T-helper 2 cell treated with Interferon-gamma antibody and Interleukin-4, amounts not matched to agents 100 ng/mL and 5 ng/mL, for 36 hours (primary cell): ENCODE data around the gene ZNF273. TPM values are rescaled to one million over a fixed set of nuclear protein-coding genes. Genes with fewer than 3 reads are reported as not detected.
"Not testable (repeated sequence)": the region's sequence is repeated elsewhere in the genome, so short reads cannot be mapped to it uniquely, and the experiment has no call there.

Source experiments
- intact Hi-C: fragments of 100-400 bp; cut with micrococcal nuclease; formaldehyde crosslinking; loops from one replicate; pipeline ENCODE4 v1.15.1; 2023
- total RNA-seq: library from RNA; stranded (reverse); gene quantifications from 2 replicates; pipeline ENCODE4 v1.2.3, GENCODE V29; 2022

The ZNF273 gene
- 8.6 and 9.0 TPM in 2 replicates for total RNA-seq

GRCh38 chr7:64902806-64903721, at the start of gene ZNF273:
TSS of gene ZNF273 (plus strand) at chr7:64903273. CDS start at chr7:64903318, 45 bp downstream.
- intact Hi-C loops: loop anchor here (1.0 to 5.0 kb wide), 8 partner anchors 104 to 976 kb away; partner anchors contain the start of genes ERV3-1, ZNF138, ZNF680 and ZNF92

DNA sequence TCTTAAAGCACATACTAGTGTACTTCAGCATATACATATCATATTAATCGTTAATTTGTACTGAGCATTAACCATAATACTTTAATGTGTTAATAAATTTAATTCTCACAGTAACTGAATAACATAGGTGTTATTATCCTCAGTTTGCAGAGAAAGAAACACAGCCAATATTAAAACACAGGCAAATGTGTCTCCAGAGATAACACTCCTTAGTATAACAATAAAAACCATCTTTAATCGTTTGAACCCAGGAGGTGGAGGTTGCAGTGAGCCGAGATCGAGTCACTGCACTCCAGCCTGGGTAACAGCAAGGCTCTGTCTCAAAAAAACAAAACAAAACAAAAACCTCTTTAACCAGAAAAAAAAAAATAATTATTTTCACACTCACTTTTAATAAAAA, 49.4 kb upstream of the ZNF273 start:
- intact Hi-C loops: no loop called here

DNA sequence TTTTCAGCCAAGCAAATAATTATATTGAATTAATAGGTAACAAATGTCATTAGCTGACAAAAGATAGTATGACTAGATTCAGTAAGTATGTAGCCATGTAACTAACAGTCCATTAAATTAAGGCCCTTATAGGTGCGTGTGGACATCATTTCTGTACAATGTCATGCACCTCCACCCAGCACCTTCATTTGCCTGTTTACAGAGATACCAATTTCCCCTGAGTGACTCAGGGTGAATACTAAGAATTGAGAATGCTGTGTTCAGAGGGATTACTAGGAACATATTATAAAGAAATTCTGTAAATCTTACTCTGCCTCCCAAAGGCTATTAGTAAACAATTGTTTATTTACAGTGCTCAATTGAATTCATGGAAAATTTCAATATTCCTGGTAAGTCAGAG, 48.1 kb upstream of the ZNF273 start:
- intact Hi-C loops: no loop called here

GRCh38 chr7:64863021-64863420, 40.1 kb upstream of the ZNF273 start:
- intact Hi-C loops: no loop called here

DNA sequence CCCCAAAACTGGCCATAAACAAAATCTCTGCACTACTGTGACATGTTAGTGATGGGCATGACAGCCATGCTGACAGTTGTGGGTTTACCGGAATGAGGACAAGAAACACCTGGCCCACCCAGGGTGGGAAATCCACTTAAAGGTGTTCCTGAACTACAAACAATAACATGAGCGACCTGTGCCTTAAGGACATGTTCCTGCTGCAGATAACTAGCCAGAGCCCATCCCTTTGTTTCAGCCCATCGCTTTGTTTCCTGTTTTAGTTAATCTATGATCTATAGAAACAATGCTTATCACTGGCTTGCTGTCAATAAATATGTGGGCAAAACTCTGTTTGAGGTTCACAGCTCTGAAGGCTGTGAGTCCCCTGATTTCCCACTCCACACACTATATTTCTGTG, 39.5 kb upstream of the ZNF273 start:
- intact Hi-C loops: not testable (repeated sequence)

DNA sequence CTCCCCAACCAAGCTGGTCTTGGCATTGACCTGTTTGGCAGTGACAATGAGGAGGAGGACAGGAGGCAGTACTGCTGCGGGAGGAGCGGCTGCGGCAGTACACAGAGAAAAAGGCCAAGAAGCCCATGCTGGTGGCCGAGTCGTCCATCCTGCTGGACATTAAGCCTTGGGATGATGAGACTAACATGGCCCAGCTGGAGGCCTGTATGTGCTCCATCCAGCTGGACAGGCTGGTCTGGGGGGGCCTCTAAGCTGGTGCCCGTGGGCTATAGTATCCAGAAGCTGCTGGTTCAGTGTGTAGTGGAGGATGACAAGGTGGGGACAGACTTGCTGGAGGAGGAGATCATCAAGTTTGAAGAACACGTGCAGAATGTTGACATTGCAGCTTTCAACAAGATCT, 39.1 kb upstream of the ZNF273 start:
- intact Hi-C loops: no loop called here

DNA sequence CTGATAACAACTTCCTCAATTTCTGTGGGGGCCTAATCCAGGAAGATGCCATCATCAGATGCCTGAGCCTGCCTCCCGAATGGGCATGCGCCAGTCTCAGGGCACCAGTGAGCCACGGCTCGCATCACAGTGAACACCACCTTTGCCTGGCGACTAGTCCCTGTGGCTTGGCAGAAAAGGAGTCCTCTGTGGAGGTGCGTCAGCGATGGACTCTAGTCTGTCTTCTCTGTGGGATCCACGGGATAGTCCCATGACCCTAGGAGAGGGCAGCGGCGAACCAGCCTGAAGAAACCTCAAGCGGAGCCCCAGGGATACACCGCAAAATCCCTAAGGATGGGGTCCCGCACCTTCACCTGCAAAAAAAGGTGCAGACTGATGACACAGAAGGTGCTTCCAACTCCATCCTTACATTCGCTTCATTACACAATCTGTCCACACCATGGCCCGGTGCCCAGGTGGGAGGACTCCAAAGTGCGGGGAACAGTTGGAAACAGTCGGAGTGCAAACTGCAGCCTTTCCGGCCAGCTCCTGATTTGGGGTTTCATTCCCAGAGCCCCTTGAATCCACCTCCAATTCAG, 35.1 kb upstream of the ZNF273 start:
- intact Hi-C loops: no loop called here

DNA sequence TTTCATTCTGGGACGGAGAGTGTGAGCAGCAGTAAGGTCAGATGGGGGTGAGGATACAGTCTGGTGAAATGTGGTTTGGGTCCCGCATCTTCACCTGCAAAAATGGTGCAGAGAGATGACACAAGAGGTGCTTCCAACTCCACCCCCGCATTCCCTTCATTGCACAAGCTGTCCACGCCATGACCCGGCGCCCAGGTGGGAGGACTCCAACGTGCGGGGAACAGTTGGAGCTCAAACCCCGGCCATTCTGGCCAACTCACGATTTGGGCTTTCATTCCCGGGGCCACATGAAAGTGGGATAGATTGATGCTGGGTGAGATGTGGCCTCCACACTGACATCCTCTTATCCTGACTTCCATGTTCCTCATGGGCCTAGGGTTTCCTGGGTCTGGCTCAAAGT, 34.6 kb upstream of the ZNF273 start:
- intact Hi-C loops: no loop called here

DNA sequence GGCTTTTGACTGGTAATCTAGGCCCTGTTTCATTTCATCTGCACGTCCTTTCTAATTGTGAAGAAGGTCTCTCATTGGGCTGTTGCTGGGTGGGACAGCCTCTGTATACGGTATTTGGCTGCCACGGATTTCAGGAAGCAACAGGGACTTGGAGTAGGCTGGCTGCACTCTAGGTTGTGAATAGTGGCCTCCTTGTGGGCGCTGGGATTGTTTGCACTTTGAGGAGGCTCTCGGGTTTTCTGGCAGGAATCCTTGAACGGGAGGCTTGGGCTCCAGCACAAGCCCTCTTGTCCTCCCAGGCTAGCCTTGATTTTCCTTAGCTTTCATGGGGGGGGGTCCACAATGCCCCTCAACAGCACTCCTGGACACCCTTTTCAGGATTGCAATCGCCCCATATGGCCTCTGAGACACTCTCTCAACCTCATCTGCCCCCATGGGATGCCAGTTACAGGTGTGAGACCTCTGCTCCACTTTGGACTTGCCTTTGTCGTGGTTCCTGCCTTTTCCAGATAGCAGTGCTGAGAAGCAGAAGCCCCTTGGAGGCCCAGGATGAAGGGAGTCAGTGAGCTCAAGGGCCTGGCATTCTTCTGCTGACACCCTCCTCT, 33.9 kb upstream of the ZNF273 start:
- intact Hi-C loops: no loop called here

GRCh38 chr7:64869912-64870562, 33.0 kb upstream of the ZNF273 start:
- intact Hi-C loops: no loop called here

- intact Hi-C loops: no loop called here
Measured at GRCh38 chr7:64870656-64871055, 32.4 kb upstream of the ZNF273 start.

DNA sequence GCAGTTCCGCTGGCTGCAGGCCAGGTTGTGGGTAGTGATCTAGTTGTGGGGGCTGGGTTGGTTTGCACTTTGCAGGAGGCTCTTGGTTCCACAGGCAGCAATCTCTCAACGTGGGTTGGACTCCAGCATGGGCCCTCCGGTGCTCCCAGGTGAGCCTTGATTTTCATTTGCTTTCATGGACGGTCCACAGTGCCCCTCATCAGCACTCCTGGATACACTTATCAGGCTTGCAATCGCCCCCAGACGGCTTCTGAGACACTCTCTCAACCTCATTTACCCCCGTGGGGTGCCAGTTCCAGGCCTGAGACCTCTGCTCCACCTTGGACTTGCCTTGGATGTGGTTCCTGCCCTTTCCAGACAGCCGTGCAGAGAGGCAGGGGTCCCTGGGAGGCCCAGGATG, 31.3 kb upstream of the ZNF273 start:
- intact Hi-C loops: no loop called here

DNA sequence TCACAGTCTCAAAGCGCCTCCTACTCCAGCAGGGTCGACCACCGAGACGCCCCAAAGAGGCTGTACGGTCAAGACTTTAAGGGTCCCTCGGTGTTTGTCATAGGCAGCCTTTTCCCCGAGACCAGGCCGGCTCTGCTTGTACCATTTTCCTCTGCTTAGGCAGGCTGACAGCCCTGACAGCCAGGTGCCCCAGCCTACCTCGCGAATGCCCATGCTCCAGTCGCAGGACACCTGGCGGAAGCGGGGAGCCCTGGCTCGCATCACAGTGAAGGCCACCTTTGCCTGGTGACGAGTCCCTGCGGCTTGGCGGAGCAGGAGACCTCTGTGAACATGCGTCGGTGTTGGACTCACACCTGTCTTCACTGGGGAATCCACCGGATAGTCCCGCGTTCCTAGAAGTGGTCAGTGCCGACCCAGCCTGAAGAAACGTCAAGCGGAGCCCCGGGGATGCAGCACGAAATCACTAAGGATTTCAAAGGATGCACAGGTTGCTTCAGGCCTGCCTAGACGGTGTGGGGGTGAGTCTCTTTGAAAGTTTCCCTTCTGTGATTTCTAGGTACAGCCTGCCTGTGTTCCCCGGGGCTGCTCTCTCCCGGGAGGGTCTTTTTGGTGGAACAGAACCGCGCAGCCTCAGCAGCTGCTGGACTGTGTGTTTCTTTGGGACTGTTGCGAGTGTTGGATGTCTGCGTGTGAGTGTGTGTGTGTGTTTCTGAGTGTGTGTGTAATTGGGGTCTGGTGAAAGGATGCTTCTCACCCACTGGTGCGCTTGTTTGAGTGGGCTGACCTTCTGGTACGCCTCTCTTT, 30.5 kb upstream of the ZNF273 start:
- intact Hi-C loops: no loop called here

DNA sequence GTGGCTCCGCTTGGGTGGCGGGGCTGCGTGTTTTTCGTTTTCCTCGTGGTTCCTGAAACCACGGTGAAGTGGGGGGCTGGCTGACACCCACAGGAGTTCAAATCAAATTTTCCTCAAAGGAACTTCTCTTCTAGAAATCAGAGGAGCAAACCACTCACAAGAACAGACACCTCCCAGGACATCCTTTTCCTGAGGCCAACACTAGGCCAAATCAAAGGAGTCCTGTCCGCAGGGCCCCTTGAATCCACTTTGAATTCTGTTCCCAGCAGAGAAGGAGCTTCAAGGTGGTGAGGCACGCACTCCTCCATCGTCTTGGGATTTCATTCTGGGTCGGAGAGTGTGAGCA, 29.9 kb upstream of the ZNF273 start:
- intact Hi-C loops: no loop called here

- intact Hi-C loops: no loop called here
Measured at GRCh38 chr7:64873517-64873916, 29.6 kb upstream of the ZNF273 start.

DNA sequence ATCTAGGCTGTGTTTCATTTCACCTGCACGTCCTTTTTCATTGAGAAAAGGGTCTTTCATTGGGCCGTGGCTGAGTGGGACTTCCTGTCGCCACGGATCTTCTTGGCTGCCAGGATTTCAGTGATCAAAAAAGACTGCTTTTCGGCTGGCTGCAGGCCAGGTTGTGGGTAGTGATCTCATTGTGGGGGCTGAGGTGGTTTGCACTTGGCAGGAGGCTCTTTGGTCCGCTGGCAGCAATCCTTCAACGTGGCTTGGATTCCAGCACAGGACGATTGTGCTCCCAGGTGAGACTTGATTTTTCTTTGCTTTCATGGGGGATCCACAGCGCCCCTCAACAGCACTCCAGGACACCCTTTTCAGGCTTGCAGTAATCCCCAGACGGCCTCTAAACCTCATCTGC, 29.0 kb upstream of the ZNF273 start:
- intact Hi-C loops: no loop called here

GRCh38 chr7:64874562-64875250, 28.4 kb upstream of the ZNF273 start:
- intact Hi-C loops: no loop called here

- intact Hi-C loops: no loop called here
Measured at GRCh38 chr7:64875258-64875657, 27.8 kb upstream of the ZNF273 start.

GRCh38 chr7:64875658-64876406, 27.2 kb upstream of the ZNF273 start:
- intact Hi-C loops: no loop called here
